Measurements from ENCODE around the gene TENM3.

GRCh38 chr4:182265881-182266280 is 22.7 kb downstream of the TENM3 start:
- TF ChIP-seq CTCF (IDR thresholded peaks at IDR 0.05), result no peak
- TF ChIP-seq POLR2A (IDR thresholded peaks at IDR 0.05), result no peak

All from Peyer's patch (tissue), 4 donors.